Stimulated activated CD8-positive, alpha-beta memory T cell treated with anti-CD3 and anti-CD28 coated beads, Interleukin-15, amount 100 ng/mL, for 48 hours (primary cell): ENCODE results near the gene GNAI1.

Experiments
- DNase-seq, 2 donors: peaks; one replicate each; pipeline ENCODE4 v3.0.0-alpha.2; 2020; ENCODE audit warnings: low read depth in 2 of 2

GNAI1 gene

DNA sequence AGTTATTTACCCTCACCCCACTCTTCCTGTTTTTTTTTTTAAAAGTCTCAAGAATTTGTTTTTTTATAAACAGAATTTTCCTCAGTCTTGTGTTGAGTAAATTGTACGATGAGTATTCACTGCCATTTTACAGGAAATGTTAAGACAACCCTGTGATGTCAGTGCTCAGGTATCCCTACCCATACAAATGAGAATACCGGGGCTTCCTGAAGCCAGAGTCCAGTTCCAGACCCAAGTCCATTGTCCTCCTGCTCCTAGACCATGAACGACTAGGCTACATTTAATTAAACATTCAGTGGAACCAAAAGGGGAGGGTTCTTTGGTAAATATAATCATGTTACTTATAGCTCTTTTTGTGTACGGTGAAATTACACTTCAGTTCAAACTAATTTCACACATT lies 79.2 kb downstream of the GNAI1 start:
- no peak for DNase-seq

DNA sequence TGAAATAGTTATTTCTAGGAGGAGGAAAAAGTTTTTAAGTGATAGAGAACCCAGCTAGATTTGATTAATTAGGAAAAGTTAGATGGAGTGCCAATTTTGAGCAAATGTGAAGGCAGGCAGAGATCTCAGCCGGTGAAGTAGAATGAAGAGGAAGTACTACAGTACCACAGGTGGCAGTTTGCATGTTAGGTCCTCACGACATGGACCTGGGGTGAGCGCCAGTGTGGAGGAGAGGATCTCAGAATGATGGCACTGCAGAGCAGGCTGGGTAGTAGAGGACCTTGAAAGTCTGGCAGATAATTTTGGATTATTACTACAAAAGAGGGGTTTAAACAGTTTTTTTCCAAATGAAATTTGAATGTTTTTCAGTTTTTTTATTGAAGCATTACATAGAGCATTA lies 81.1 kb downstream of the GNAI1 start:
- no peak for DNase-seq

DNA sequence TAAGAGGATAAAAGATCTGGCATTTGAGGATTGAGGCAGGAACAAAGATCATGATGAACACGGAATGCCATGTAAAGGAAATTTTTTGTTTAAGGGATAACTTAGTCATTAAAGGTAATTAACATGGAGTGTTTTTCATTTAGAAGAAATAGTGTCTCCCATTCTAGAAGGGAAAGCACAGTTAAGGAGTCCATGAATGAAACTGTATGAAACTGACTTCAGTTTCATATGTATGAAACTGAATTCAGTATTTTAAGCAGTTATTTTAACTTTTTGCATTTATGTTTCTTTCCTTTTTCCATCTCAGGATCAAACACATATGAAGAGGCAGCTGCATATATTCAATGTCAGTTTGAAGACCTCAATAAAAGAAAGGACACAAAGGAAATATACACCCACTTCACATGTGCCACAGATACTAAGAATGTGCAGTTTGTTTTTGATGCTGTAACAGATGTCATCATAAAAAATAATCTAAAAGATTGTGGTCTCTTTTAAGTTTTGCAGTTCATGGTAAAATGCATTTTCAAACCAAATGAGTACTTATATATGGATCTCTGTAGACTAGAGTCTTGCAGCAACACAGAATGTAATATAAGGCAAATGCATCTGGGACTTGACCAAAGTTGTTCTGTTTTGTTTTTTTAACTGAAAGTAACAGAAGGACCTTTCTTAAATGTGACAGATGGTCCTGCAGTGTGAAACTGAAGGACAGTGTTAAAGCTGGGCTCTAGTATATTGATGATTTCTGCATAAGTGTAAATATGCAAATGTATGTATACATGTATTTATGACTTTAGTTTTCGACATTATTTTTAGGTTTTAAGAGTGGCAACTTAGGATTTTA lies 82.6 kb downstream of the GNAI1 start:
- DNase-seq, result no peak

DNA sequence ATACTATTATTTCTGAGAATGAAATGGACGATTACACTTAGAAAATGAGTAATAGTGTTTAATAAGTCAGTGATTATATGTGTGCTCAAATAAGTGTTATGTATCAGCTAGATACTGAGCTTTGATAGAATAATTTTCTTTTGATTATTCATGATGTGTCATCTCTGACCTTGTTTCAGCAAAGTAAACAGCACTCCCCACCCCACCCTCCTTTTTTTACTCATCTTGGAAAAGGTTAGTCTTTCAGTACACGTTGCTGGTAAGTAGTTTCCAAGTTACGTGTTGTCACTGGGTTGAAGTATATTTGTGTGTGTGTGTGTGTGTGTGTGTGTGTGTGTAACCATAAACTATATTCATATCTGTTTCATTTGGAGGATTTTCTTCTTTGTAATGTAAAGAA lies 84.1 kb downstream of the GNAI1 start:
- no peak for DNase-seq

DNA sequence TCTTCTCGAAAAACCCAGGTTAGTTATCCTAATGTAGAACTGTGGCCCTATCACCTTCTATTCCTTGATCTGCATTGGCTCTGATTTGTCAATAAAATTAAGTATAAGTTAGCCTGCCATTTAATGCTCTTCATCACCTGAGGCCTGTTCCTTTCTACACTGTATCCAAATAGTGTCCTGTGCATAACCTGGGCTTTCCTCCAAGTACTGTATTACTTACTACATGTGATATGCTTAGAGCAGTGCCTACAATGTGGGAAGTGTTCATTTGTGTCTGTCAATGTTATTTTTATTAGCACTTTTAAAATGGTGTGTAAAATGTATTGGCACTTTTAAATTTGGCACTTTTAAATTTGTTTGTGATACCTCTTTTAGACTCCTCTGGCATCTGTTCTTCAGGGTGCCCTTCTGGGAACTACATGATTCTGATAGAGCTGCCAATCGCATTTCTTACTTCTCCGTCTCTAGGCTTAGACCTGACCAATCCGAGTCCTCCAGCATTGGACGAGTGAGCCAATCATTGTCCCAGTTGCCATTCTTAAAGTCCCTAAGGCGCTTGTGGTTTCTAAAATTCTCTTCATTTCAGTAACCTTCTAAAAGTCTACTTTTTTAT lies 85.5 kb downstream of the GNAI1 start:
- DNase-seq, result no peak

DNA sequence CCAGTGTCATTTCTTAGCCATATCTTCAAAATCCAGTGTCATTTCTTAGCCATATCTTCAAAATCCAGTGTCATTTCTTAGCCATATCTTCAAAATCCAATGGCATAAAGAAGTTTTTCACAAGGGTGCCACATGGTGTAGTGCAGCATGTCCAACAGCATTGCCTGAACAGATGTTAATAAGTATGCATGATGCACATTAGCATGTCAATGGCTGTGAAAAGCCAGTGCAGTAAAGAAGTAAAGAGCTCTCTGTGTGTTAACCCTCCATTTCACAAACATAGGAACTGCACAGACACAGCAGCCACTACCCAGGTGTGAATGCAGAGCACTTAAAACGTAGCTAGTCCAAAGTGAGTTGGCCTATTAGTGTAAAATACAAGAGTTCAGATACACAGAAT lies 89.8 kb downstream of the GNAI1 start:
- no peak for DNase-seq

DNA sequence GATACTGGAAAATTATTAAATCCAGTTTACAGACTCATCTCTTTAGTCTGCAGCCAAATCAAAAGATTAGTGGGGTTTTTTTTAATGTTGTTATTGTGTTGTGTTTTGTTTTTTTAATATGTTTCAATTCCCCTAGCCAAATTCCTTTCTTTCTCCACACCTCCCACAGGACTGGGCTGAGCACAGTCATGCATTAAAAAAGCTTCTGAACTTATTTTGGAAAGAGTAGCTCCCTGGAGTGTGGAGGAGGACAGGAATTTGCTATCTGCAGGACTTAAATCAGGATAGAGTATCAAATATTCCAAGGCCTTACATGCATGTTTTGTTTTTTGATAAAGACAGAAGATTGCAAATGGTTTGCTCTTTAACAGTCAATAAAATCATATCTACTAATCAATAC lies 90.7 kb downstream of the GNAI1 start:
- no peak for DNase-seq

DNA sequence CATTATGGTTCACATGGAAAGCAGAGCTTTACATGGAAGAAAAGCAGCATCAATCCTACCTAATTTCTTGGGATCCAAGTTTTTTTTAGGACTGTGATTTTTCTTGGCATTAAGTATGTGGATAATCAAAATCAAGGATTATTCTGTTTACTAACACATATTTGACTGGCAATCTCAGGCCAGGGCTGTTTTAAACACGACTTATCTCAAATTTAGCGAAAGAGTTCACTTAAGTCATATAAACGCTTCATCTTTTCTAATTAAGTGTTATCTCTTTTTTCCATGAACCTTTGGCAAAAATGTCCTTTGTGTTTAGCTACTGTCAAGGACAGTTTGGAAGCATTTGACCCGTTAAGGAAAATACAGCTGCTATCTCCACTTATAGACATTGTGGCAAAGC lies 92.0 kb downstream of the GNAI1 start:
- no peak for DNase-seq

DNA sequence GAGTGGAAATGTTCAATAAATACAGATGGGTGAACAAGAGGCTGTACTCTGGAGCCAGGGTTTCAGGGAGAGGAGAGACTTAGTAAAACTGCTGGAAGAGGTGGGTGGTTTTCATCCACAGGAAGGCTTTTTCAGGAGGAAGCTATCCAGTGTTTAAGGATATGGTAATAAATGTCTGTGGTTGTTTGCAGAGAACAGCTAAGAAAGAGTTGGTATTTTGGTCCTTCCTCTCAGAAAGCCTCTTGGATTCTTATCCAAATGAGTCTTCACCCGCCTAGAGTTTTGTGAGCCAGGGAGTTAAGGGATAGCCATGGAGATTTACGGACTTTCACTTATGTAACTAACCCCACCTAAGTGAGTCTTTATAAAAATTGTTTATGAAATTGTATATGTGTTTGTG lies 95.7 kb downstream of the GNAI1 start:
- DNase-seq, result no peak

DNA sequence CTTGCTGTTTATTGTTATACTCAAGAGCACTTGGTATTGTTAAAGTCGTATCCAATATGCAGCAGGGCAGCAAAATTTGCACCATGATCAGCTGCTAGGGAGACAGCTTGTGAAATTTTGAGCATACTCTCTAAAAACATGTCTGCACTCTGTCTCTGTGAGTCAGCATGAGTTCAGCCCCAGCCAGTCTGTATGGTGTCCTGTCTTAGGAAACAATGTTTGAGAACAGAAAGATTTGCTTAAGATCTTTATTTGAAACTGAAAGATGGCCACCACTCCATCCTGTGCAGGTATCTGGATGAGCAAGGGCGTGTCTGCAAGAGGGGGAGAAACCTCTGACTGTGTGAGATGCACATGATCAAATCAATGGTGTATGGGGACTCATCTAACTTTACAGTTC lies 97.1 kb downstream of the GNAI1 start:
- no peak for DNase-seq

DNA sequence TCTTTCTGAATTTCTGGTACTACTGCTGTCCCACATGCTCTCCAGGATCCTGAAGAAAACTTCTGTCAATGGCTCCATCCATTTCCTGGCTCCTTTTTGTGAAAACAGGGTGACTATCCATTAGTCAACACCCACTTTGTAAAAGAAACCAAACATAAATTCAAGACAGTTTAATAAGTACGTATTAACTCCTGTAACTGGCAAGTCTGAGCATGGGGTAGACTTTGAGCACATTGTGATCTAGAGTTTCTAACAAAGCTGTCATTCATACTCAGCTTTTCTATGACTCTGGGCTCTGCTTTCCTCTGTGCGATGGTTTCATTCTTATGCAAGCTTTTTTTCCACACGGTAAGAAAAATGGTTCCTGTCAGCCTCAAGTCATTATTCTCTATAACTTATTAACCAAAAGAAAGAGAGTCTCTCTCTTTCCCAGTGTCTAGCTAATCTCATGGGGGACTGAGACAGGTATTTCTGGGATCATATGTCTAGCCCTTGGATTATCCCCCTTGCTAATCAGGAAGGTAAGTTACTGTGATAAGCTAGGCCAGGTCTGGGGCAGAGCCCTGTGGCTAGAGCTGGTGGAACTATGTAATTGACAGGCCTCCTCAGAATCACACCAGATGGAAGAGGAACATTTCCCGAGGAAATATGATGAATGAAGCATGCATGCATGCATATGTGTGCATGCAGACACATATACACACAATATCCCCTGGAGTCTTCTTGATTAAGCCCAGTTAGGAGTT lies 98.5 kb downstream of the GNAI1 start:
- DNase-seq, result no peak

DNA sequence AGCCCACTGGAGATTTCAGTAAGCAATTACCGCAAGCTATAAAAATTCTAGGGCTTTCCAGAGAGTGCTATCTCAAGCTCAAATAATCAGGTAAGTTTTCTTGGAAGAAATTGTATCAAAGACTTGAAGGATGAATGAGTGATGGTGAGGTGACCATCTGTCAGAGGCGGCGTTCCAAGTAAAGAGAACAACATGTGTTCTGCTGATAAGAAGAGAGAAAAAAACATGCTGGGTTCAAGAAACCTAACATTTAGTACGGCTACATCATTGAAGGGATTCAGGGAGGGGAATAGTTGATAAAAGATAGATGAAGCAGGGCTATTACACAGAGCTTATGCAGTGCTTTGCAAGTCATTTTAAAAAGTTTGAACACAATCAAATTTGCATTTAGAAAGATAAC lies 100.7 kb downstream of the GNAI1 start:
- DNase-seq, result no peak

DNA sequence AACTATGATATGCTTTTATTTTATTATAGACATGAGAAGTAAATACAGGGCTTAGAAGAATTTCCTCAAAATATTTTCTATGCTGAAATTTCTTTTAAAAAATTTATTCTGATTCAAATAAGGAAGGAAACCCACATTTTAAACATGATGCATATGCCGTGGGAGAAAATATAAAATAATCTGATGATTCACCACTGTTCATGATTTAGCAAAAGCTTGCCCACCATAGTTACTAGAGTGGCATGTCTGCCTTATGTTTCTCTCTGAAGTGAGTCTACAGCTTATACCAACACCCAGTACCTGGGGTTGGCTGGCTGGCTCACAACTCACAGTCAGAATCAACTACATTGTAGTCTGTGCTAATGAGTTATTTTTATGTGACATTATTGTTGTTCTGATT lies 102.0 kb downstream of the GNAI1 start:
- no peak for DNase-seq

DNA sequence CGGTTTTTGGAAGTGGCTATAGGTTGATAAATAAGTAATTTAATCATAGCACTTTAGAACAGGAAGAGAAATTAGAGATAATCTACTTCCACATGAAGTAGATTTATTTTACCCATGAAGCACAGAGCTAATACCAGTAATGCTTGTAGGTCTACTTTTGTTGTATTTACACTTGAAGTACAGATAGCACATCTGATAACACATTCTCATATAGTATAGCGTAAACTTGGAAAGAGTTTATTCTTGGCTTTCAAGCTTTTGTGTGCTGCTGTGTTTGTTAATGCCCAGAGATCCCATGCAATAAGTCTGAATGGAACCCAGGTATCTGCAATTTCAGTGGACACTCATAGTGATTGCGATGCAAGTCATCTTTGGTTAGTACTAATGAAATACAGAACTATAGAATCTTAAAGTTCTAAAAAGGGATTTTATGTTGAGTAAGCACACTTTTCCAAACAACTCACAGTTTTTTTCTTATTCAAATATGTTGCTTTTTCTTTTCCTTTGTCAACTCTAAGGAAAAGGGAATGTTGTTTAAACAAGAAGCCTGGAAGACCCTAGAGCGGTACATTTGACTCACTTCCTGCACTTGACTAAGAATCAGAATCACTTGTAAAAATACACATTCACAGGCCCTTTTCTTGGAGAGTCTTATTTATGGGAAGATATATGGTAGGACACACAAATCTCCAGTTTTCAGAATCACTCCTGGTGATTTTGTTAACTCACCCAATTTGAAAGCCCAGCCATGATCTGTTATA lies 105.8 kb downstream of the GNAI1 start:
- DNase-seq, result no peak

DNA sequence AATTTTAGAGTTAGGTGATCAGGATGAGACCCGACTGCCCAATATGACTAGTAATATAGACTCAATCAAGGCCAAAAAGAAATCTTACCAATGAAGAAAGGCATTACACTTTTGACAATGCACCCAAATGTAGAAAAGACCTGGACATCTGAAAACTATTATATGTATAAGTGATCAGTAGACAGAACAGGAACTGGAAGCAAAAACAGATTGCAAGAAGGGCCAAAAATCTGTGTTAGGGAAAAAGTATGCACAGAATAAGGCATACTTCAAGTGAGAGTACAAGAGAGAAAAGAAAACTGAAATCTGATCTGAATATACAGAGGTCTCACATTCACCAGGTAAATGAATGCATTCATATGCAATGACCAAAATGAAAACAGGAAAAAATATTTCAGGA lies 107.0 kb downstream of the GNAI1 start:
- DNase-seq, result no peak

DNA sequence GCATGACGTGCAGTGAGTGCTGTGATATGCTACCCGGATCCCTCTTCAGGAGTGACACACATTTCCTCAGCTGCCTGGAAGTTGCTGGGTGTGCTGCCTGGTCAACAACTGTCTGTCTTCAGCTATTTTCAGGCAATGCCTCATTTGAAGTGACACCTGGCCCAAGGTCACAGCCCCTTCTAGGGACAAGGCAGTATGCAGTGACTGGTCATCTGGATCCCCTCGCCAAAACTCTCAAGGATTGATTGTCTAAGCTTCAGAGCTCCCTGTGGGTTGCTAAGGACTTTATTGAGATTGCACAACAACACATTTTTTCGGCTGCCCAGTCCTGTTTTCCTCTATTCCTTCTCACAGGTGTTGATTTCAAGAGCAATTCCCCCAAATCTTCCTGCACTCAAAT lies 108.8 kb downstream of the GNAI1 start:
- DNase-seq, result no peak

DNA sequence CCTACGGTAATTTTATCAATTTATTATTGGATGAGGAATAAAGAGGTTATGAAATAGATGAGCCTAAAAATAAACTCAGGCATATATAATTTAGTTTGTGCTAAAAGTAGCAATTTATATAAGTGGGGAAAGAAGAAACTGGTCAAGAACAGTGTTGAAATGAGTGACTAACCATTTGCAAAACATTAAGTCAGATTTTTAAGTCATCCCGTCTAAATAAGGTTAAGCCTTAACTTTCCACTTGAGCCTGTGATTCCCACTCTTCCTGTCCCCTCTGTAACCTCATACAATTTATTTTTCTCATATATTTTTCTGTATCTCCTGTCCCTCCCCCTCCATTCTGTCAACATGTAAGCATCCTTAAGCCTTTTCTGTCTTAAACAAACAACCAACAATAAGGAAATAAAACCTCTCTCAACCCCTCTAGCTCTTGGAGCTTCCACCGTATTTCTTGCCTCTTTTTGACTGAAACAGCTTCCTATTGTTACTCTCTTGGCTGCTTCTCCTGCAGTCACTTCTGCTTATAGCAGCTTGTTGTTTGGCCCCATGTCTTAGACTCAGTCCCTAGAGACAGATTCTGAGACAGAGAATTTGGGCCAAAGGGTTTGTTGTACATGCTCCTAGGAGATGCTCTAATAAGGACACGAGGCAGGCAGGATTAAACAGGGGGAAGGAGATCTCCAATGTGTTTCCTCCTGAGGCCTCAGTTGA lies 109.7 kb downstream of the GNAI1 start:
- DNase-seq, result no peak

DNA sequence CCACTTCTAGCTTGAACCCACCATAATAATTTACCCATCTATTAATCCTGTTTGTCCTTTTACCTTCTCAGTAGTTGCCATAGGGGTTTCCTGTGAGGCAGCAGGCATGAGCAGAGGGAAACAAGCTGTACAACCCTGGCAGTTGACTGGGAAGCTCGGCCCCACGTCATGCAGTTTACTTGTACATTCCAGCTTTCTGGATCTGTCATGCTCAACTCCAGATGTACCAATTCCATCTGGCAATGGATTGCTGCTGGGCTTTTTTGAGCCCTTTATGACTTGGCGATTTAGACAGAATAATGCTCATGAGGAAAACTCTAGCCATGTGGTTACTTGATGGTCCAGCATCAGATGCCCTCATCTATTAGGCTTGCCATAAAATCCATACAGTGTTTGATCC lies 112.5 kb downstream of the GNAI1 start:
- no peak for DNase-seq

DNA sequence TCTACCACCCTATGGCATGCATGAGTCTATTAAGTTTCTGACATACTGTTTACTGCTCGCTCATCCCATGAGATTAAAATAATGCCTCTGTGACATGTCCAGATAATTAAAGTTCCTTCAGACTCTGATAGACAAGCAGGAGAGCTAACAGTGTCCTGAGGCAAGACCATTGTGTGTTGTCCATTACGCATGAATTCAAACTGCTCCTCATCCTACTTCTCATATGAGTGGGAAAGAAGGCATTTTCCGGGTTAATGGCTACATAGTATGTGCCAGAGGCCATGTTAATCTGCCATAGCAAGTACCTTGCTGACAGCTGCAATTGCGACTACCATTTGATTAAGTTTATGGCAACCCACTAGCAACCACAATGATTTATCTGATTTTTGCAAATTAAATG lies 113.3 kb downstream of the GNAI1 start:
- no peak for DNase-seq

DNA sequence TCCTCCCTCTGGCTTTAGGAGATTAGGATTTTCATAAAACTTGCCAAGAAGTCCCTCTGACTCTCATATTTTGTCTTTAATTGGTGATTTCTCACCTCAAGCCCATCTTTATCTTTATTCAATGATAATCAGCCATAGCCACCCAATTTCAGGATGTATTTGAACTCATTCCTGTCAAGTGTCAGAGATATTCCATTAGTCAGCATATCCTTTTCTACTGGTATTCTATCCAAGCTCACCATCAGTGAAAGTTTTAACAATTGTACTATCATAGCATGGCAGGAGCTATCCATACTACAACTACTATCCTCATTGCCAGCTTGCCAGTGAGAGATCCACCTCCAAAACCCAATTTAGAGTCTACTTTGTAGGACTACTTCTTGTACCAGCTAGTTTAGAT lies 114.6 kb downstream of the GNAI1 start:
- DNase-seq, result no peak

DNA sequence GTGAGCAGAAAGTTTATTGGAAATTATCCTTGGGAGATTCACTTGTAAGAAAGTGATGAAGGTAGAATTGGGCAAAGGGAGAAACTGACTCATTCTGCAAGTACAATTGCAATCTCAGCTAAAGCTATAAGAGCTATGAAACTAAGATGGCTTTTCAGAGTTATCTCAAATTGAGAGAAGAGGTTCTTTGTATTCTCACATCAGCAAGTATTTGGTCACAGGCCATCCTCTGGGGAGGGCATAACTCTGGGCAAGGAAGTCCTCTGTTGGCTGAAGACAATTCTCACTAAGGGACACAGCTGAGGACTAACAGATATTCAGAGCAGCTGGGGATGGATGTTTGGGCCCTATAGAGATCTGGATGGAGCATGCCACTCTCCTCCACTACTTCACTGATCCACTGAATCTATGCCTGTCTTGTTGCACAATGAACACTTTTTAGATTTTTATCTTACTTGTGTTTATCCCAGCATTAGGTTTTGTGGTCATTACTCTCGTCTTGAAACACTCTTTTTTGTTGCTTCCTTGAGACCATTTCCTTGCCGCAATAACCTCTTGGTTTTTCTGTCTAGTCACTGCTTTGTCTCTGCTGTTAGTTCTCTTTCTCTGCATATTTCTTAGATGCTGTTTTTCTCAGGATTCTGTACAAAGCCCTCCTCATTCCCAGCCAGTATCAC lies 115.1 kb downstream of the GNAI1 start:
- no peak for DNase-seq
